H54 (cell line): Measurements from ENCODE around the gene FAM110D.

Experiments used
- DNase-seq: peaks from one replicate; pipeline ENCODE4 v3.0.0; 2011; ENCODE audit warnings: low spot score, mixed read lengths; ENCODE audit not compliant: insufficient read length
- FAIRE-seq: peaks from 3 replicates; lab custom pipeline; 2011; peaks lifted over from hg19 to GRCh38; lab: Jason Lieb, UNC
- POLR2A ChIP-seq: IDR thresholded peaks from 2 replicates; pipeline ENCODE4 v1.6.1; 2011; ENCODE audit warnings: low read depth, mild to moderate bottlenecking, low read length

The FAM110D gene

GRCh38 chr1:26158908-26159742 lies at the start of gene FAM110D:
FAM110D (plus strand) TSS chr1:26159079; CDS start chr1:26161292, 2,213 bp downstream.
- FAIRE-seq (no peak), DNase-seq (no peak)
- no peak for TF ChIP-seq POLR2A

DNA sequence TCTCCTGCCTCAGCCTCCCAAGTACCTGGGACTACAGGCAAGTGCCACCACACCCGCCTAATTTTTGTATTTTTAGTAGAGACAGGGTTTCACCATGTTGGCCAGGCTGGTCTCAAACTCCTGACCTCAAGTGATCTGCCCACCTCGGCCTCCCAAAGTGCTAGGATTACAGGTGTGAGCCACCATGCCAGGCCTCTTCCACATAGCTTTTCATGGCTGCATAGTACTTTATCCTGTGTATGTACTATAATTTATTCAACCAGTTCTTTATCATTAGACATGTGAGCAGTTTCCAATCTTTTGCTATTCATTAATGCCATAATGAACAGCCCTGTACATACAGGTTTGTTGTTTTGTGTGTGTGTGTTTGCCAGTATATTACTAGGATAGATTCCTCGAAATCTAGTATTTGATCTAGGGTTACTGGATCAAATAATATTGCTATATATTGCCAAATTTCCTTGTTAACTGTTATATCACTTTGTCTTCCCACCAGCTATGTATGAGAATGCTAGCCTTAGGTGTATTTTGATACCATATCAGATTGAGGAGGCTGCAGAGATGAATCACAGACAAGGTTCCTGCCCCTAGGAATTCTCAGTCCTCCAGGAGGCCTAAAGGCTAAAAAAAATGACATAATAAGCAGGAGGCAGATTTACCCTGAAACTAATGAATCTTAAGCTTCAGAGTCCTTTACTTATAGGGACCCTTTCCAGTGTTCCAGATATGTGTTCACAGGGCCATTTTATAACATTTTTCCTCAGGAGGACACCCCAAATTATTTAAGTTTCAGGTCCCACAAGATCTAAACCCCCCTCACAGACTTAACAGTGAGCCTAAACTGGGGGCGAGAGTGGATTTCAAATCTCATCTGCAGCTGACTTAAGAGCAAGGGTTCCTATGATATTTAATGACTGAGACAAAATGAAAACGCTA lies 49.4 kb upstream of the FAM110D start:
- TF ChIP-seq POLR2A = no peak
- DNase-seq = no peak
- FAIRE-seq = no peak

DNA sequence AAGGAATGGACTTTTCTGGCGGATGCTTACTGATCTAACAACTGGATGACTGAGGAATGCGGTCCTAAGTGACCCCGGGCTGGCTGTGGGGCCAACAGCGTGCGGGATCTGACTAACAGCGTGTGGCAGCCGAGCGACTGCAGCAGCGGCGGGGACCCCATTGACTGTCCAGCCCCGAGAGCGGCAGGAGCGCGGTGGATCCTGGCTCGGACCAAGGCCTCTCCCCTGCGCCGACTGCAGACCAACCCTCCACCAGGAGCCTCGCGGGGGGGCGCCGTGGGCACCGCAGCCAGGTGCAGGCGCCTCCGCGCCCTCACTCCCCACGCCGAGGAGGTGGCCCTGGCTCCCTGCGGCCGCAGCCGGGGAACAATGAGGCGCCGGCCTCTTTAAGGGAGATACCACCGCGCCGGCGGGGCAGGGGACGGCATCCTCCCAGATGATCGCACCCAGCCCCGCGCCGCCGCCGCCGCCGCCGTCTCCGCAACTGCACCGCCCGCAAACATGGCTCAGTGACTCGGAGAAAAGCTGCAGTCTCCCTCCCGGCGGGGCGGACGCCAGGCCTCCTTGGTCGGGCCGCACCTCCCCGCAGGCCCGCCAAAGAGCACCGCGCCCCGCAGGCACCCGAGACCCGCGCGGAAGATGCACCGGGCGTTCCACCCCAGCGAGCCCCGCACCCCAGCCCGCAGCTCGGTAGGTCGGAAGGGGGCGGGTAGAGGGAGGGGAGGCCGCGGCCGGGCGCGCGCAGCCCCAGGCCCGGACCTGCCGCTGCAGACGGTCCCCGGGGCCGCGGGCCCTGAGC lies 47.9 kb upstream of the FAM110D start:
- FAIRE-seq (no peak), DNase-seq (peak; percentile 45)
- TF ChIP-seq POLR2A = no peak

GRCh38 chr1:26111530-26112406 lies 47.1 kb upstream of the FAM110D start, which contains the start of gene PDIK1L:
PDIK1L (plus strand) TSS chr1:26111824; CDS start chr1:26114309, 2,485 bp downstream.
- FAIRE-seq (no peak), DNase-seq (peak; percentile 74)
- TF ChIP-seq POLR2A = peak; percentile 40

DNA sequence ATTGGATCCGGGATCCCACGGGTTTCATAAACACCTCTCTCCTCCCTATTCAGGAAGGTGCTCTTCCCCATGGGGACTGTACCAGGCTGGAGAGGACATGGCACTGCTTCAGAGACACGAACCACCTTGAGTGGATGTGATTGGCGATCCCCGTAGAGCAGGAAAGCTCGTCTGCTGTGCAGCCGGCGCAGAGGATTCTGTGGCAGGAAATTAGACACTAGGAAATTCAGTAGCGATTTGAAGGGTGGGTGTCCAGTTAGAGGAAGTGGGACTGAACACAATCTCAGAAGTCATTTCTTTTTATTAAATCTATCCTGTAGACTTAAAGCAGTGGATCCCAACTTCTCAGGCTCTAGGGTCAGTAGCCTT lies 46.5 kb upstream of the FAM110D start:
- no peak for TF ChIP-seq POLR2A
- DNase-seq (no peak), FAIRE-seq (no peak)

DNA sequence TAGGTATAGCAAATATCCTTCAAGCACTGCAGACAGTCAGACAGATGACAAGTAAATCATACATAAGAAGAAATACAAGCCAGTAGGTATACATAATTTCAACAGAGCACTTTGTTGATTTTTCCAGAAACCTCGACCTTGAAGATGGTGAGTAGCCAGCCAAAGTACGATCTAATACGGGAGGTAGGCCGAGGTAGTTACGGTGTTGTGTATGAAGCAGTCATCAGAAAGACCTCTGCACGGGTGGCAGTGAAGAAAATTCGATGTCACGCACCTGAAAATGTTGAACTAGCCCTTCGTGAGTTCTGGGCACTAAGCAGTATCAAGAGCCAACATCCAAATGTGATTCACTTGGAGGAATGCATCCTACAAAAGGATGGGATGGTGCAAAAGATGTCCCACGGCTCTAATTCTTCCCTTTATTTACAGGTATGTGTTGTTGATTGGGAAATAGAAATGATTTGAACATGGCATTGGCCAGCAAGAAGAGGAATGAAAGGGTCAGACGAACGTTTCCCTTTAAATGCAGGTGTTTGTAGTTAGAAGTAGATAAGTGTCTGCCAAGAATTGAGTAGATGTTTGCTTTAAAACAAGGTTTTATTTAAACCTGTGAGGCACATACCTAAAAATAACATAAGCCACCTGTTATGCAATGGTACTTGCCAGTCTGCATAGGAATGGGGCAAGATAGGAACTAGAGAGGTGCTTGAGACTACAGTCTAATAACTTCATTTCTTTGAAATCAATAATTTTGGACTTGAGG lies 44.5 kb upstream of the FAM110D start:
- DNase-seq = no peak
- FAIRE-seq = no peak
- TF ChIP-seq POLR2A = no peak

DNA sequence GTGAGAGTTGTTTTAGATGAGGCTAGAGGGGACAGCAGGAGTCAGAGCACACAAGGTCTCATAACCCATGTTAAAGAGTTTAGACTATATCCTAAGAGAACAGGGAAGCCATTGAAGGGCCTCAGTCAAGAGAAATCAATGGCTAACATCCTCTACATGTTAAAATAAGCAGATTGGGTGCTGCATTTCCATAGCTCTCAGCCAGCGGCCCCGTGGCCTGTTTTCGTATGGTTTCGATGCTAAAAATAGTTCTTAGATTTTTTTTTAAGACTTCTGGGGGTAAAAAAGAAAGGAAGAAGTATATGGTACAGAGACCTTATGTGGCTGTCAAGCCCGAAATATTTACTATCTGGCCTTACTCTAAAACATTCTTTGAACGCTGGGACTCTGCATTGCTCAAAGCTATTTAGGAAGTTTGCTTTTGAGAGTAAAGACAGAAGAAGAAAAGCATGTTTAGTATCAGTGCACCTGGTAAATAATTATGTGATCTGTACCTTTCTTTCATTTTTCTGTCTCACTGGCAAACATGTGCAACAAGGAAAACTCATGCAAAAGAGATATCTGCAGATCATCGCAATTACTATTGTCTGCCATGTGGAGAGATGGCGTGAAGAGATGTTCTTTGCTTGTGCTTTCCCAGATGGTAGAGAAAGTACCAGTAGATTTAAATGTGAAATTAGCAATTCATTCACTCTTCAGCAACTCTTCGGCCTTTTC lies 38.8 kb upstream of the FAM110D start:
- DNase-seq = no peak
- no peak for TF ChIP-seq POLR2A
- no peak for FAIRE-seq

DNA sequence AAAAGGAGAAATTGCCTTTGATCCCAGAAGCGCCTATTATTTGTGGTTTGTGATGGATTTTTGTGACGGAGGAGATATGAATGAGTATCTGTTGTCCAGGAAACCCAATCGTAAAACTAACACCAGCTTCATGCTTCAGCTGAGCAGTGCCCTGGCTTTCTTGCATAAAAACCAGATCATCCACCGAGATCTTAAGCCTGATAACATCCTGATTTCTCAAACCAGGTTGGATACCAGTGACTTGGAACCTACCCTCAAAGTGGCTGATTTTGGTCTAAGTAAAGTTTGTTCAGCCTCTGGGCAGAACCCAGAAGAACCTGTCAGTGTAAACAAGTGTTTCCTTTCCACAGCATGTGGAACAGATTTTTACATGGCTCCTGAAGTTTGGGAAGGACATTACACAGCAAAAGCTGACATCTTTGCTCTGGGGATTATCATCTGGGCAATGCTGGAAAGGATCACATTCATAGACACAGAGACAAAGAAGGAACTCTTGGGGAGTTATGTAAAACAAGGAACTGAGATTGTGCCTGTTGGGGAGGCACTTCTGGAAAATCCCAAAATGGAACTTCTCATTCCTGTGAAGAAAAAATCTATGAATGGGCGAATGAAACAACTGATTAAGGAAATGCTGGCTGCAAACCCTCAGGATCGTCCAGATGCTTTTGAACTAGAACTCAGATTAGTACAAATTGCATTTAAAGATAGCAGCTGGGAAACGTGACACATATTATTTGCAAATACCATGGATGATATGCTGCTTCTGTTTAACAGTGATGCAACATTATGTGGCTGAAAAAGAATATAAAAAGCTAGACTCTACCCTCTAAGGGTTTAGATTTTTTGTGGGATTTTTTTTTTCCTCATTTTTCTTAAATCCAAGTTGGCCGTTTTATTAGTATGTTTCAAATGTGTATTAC lies 36.8 kb upstream of the FAM110D start:
- FAIRE-seq (peak; percentile 80), DNase-seq (no peak)
- no peak for TF ChIP-seq POLR2A

DNA sequence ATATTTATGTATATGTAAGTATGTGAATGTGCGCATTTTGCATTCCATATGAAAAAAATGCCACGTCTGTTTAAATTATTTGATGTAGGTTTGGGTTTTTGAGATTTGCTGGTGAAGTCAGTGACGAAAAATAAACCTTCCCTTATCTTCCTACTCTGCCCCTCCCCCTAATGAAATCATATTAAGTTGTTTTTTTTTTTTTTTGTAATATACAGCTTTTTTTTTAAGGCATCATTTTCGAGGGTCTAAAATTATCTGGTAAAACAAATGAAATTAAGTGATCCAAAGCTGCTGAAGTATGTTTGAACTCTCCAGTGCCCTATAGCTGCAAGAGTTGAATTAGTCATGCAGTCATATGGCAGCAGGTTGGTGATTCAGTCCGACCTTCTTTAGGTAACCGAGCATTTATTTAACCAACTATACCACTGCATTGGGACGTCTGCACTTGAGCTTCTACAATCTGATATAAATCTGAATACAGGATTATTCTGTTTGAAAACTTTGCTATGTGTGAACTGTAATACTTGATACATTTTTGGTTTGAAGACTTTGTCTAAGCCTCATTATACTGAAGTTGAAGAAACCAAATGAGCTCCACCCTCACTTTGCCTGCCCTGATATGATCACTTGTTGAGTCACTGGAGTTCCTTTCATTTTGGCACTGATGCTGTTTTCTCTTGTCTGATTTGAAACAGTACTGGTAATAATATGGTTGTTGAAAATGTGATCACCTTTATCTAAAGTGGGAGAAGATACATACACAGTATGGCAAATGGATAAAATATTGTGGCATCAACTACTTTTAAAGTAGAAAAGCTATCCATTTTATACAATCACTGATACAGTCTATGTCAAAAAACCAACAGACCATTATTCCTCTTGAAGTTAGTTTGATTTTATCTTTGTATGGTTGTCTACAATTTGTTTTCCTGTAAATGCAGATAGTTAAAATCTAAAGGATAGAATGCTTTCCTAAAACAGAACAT lies 35.6 kb upstream of the FAM110D start:
- no peak for DNase-seq
- FAIRE-seq = peak; percentile 80
- TF ChIP-seq POLR2A = no peak
